Neural cell (in vitro differentiated cells): ENCODE data around the gene CDC45. TPM values are rescaled to one million over a fixed set of nuclear protein-coding genes. Genes with fewer than 3 reads are reported as not detected.
"Not testable (repeated sequence)": the region's sequence is repeated elsewhere in the genome, so short reads cannot be mapped to it uniquely, and the experiment has no call there.

Experiments
- H2AFZ ChIP-seq: fragments of 200-600, 300-800 bp; sonication (generic), shearing (Covaris generic); 2 replicates; pipeline ENCODE4 v1.6.0; 2014; ENCODE audit warnings: low read depth, mild to moderate bottlenecking, antibody characterized with exemption, low read length, moderate library complexity
- H3F3A ChIP-seq: fragments of 200-600 bp; shearing (Covaris generic); 2 replicates; pipeline ENCODE4 v1.6.1; 2016; ENCODE audit warnings: mild to moderate bottlenecking, moderate library complexity, mixed read lengths, antibody characterized with exemption, low read length; ENCODE audit not compliant: insufficient read depth, poor library complexity, severe bottlenecking
- H3K27ac ChIP-seq: fragments of 200-600, 300-800 bp; sonication (generic), shearing (Covaris generic); 2 replicates; pipeline ENCODE4 v1.5.1; 2014; ENCODE audit warnings: mild to moderate bottlenecking, low read length, moderate library complexity
- H3K27me3 ChIP-seq: fragments of 300-800, 200-600 bp; sonication (generic), shearing (Covaris generic); 2 replicates; pipeline ENCODE4 v1.6.0; 2014; ENCODE audit warnings: mild to moderate bottlenecking, low read depth, low read length, moderate library complexity; ENCODE audit not compliant: insufficient read depth
- H3K36me3 ChIP-seq: fragments of 300-800, 200-600 bp; sonication (generic), shearing (Covaris generic); 2 replicates; pipeline ENCODE4 v1.5.1; 2014; ENCODE audit warnings: mild to moderate bottlenecking, antibody characterized with exemption, low read length, moderate library complexity; ENCODE audit not compliant: insufficient read depth
- H3K4me2 ChIP-seq: fragments of 300-800, 200-600 bp; sonication (generic), shearing (Covaris generic); 2 replicates; pipeline ENCODE4 v1.6.0; 2014; ENCODE audit warnings: mild to moderate bottlenecking, low read length
- H3K4me3 ChIP-seq: fragments of 300-800, 200-600 bp; sonication (generic), shearing (Covaris generic); 2 replicates; pipeline ENCODE4 v1.5.1; 2014; ENCODE audit warnings: mild to moderate bottlenecking, low read length, moderate library complexity
- H3K79me2 ChIP-seq: fragments of 200-600 bp; shearing (Covaris generic); replicated peaks from 2 replicates; pipeline ENCODE4 v1.6.0; 2014; ENCODE audit warnings: mild to moderate bottlenecking, low read length, moderate library complexity; ENCODE audit not compliant: insufficient read depth
- H3K9ac ChIP-seq: fragments of 300-800, 200-600 bp; sonication (generic), shearing (Covaris generic); 2 replicates; pipeline ENCODE4 v1.6.1; 2016; ENCODE audit warnings: mild to moderate bottlenecking, low read length, mixed read lengths
- H3K9me2 ChIP-seq: fragments of 200-600 bp; shearing (Covaris generic); 2 replicates; pipeline ENCODE4 v1.6.1; 2016; ENCODE audit warnings: mild to moderate bottlenecking, low read length, mixed read lengths; ENCODE audit not compliant: insufficient read depth
- H3K9me3 ChIP-seq: fragments of 200-600, 300-800 bp; sonication (generic), shearing (Covaris generic); 2 replicates; pipeline ENCODE4 v1.6.1; 2016; ENCODE audit warnings: mild to moderate bottlenecking, mixed run types, low read length, moderate library complexity, mixed read lengths
- H4K20me1 ChIP-seq: fragments of 200-600 bp; shearing (Covaris generic); 2 replicates; pipeline ENCODE4 v1.6.1; 2016; ENCODE audit warnings: mild to moderate bottlenecking, mixed run types; ENCODE audit not compliant: insufficient read depth
- CTCF ChIP-seq: fragments of 450-650 bp; IDR thresholded peaks from 2 replicates; pipeline ENCODE4 v1.5.1; 2014; ENCODE audit warnings: antibody characterized with exemption, mild to moderate bottlenecking, moderate library complexity; ENCODE audit not compliant: poor library complexity, severe bottlenecking
- EP300 ChIP-seq: fragments of 450-650 bp; conservative IDR thresholded peaks from 2 replicates; pipeline ENCODE4 v1.6.1; 2014; ENCODE audit warnings: antibody characterized with exemption, mild to moderate bottlenecking, moderate library complexity; ENCODE audit not compliant: poor library complexity, severe bottlenecking
- EZH2 ChIP-seq: fragments of 200-600, 300-800 bp; shearing (Covaris generic), sonication (generic); IDR thresholded peaks from 2 replicates; pipeline ENCODE4 v1.6.1; 2014; ENCODE audit warnings: antibody characterized with exemption, low read length, borderline replicate concordance, mild to moderate bottlenecking; ENCODE audit not compliant: insufficient read depth, poor library complexity, severe bottlenecking
- MXI1 ChIP-seq: fragments of 450-650 bp; conservative IDR thresholded peaks from 2 replicates; pipeline ENCODE4 v1.6.1; 2014; ENCODE audit warnings: antibody characterized with exemption, mild to moderate bottlenecking; ENCODE audit not compliant: poor library complexity, severe bottlenecking
- POLR2AphosphoS5 ChIP-seq: IDR thresholded peaks from 2 replicates; pipeline ENCODE4 v1.6.1; 2012
- RAD21 ChIP-seq: fragments of 450-650 bp; conservative IDR thresholded peaks from 2 replicates; pipeline ENCODE4 v1.6.1; 2014; ENCODE audit warnings: antibody characterized with exemption, mild to moderate bottlenecking, moderate library complexity
- REST ChIP-seq: IDR thresholded peaks from 2 replicates; pipeline ENCODE4 v1.6.1; 2012; ENCODE audit warnings: borderline replicate concordance
- SMC3 ChIP-seq: fragments of 450-650 bp; conservative IDR thresholded peaks from 2 replicates; pipeline ENCODE4 v1.6.1; 2014; ENCODE audit warnings: antibody characterized with exemption, mild to moderate bottlenecking, moderate library complexity; ENCODE audit not compliant: poor library complexity
- TAF1 ChIP-seq: IDR thresholded peaks from 2 replicates; pipeline ENCODE4 v1.6.1; 2012; ENCODE audit warnings: low read depth
- polyA plus RNA-seq: library from polyadenylated mRNA; depleted of rRNA; stranded (reverse); fragments of >200 nt; gene quantifications from 2 replicates; pipeline ENCODE4 v1.2.3, GENCODE V29; 2014

Gene CDC45
- polyA plus RNA-seq, 1 donor from 2014 or later, result 3.2 TPM

DNA sequence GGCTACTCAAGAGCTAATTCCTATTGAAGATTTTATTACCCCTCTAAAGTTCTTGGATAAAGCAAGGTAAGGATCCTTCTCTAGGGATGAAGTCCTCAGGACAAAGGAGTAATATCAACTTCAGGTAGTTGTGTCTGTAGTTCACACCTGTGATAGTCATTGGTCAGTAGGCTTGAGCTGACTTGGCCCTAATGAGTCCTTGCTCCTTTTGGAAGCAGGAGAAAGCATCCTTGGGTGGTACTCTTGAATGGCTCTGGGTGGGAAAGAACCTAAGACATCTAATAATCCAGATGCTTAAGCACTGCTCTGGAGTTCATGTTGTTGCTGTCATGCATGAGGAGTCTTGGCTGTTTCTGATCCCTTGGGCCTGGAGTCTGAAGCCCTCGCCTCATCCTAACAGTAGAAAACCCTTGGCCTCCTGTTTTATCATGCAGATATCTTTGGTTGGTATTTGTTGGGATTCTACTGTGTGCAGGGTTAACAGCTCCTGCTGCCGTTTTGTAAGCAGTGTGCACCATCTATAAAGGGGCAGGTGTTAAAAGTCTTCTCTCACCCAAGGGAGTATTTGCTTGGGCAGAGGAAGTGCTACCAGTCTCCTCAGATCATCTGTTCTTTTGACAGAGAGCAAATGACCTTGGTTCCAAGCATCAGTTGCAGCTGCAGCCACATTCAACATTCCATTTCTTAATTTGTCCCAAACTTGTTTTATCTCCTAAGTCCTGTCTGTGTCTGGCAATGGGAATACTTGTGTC, 44.7 kb upstream of the CDC45 start:
- Histone ChIP-seq H3F3A (no peaks in the 10 kb centered on the region), H3K27ac (no peak overlapping the region), H3K4me2 (no peak overlapping the region), H3K4me3 (no peak overlapping the region), H3K79me2 (peaks cover 15% of the 10 kb centered on the region), H3K9me3 (no peaks in the 10 kb centered on the region), H2AFZ (no peak overlapping the region), H3K9me2 (no peaks in the 10 kb centered on the region), H4K20me1 (peaks cover under 1% of the 10 kb centered on the region), H3K36me3 (peaks cover 9% of the 10 kb centered on the region), H3K27me3 (no peaks in the 10 kb centered on the region), H3K9ac (no peak overlapping the region)
- no peak for TF ChIP-seq MXI1
- TF ChIP-seq POLR2AphosphoS5, result no peak
- no peak for TF ChIP-seq RAD21
- TF ChIP-seq EZH2, result no peak
- TF ChIP-seq REST, result no peak
- TF ChIP-seq CTCF, result no peak
- TF ChIP-seq EP300, result no peak
- no peak for TF ChIP-seq SMC3
- TF ChIP-seq TAF1, result no peak

DNA sequence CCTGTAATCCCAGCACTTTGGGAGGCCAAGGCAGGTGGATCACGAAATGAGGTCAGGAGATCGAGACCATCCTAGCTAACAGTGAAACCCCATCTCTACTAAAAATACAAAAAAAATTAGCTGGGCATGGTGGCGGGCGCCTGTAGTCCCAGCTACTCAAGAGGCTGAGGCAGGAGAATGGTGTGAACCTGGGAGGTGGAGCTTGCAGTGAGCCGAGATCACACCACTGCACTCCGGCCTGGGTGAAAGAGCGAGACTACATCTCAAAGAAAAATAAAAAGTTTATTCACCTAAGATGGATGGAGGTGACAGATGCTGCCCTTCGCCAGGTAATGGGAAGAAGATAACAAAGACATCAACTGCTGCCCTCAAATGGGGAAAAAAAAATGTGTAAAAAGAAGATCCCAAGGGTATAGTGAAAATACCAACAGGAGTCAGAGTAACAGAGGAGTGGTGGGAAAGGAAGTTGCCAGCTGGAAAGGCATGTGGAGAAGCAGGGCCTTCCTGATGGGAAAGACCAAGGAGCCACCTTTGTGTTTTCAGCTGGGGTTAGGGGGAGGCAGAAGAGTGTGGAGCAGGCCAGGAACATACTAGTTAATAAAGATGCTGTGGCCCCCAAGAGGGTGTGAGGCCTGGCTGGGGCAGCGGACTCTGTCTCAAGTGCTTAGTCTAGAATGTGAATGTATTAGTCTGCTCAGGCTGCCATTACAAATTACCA, 43.1 kb upstream of the CDC45 start:
- not testable (repeated sequence) for H3F3A ChIP-seq, H3K4me2 ChIP-seq, H2AFZ ChIP-seq, H3K9me3 ChIP-seq, H3K4me3 ChIP-seq, H4K20me1 ChIP-seq, H3K9ac ChIP-seq, H3K27ac ChIP-seq, H3K27me3 ChIP-seq, H3K9me2 ChIP-seq, H3K36me3 ChIP-seq
- peaks cover 16% of the 10 kb centered on the region for H3K79me2 ChIP-seq
